ENCODE measurements around the gene PAPSS2. TPM values are rescaled to one million over a fixed set of nuclear protein-coding genes. Genes with fewer than 3 reads are reported as not detected.
"Not testable (repeated sequence)": the region's sequence is repeated elsewhere in the genome, so short reads cannot be mapped to it uniquely, and the experiment has no call there.

Gene PAPSS2
- total RNA-seq, 1 donor from 2014 or later: 63.9 TPM

DNA sequence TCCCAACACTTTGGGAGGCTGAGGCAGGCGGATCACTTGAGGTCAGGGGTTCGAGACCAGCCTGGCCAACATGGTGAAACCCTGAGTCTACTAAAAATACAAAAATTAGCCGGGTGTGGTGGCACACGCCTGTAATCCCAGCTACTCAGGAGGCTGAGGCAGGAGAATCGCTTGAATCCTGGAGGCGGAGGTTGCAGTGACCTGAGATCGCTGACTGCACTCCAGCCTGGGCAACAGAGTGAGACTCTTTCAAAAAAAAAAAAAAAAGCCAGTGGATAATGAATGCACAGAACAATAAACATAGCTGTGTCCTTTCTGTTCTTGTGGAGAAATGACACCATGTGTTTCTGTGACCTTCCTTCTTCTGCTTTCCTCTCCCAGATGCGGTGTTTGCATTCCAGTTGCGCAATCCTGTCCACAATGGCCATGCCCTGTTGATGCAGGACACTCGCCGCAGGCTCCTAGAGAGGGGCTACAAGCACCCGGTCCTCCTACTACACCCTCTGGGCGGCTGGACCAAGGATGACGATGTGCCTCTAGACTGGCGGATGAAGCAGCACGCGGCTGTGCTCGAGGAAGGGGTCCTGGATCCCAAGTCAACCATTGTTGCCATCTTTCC is 83.4 kb downstream of the PAPSS2 start:
- not testable (repeated sequence) for DNase-seq (ENCODE audit: extremely low read depth, low read depth, low spot score)

DNA sequence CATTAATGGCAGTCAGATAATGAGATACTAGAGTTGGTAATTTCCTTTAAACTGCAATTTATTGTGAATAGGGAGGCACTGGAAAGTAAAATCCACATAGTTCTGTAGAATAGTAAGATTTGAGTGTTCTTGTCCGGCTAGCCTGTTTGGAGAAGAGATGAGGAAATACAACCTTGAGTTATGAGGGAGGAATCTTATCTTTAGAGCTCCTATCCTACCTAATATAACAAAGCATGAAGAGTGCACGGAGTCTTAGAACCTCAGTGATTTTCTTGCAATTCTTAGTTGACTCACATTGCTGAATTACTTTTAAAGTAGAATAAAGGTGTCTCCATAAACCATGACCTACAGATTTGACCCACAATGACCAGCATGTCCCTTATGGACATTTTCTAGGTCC is 84.9 kb downstream of the PAPSS2 start:
- no peak for DNase-seq (ENCODE audit: extremely low read depth, low read depth, low spot score)

- no peak for DNase-seq (ENCODE audit: extremely low read depth, low read depth, low spot score)
Observed at GRCh38 chr10:87746911-87747310, 87.2 kb downstream of the PAPSS2 start.

DNA sequence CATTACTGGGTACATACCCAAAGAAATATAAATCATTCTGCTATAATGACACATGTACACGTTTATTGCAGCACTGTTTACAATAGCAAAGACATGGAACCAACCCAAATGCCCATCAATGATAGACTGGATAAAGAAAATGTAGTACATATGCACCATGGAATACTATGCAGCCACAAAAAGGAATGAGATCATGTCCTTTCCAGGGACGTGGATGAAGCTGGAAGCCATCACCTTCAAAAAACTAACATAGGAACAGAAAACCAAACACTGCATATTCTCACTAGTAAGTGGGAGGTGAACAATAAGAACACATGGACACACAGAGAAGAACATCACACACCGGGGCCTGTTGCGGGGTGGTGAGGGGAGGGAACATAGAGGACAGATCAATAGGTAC is 88.6 kb downstream of the PAPSS2 start:
- DNase-seq (ENCODE audit: extremely low read depth, low read depth, low spot score): not testable (repeated sequence)

DNA sequence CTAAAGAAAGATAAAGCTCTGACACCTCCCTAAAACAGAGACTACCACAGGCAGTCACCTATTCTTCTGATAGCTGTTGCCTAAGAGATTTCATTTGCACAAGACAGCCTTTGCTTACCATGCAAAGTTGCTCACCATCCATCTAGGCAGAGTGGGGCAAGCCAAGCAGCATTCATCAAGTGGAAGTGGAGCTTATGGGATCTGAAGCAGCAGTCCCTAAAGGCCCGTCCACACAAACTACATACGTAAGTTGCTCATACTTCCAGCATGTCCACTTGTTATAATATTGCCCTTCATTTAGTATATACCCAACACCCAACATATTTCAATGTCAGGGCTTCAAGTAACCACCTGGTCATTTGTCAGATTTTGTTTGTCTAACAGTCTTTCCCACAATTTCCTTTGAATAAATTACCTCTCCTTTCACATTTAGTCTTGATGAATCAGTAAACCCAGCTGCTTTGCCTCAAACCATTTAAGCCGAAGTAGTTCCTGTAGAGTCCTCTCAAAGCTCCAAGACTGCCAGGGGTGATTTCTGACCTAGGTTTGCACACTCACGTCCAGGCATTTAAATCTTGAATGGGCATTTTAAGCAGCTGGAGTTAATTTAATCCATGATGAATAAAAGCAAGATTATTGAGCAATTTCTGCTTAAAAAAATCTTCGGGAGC is 90.5 kb downstream of the PAPSS2 start:
- DNase-seq (ENCODE audit: extremely low read depth, low read depth, low spot score): no peak

GRCh38 chr10:87750817-87751216 is 91.1 kb downstream of the PAPSS2 start:
- DNase-seq (ENCODE audit: extremely low read depth, low read depth, low spot score): no peak

DNA sequence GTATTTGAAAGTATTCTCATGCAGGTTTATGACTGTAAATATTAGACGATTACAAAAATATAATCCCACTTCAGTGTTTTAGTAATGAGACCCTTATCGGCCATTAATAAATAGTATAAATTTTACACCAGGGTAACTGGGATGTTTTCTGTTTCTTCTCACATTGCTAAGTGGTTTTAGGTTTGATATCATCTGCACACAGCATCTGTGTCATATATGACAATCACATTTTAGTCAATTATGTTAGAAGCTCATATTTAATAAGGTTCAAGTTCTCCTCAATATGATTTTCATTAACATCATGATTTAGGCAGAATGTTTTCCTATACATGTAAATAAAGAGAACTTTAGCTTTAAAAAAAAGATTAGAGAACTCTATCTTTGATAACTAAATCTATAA is 91.6 kb downstream of the PAPSS2 start:
- no peak for DNase-seq (ENCODE audit: extremely low read depth, low read depth, low spot score)

- no peak for DNase-seq (ENCODE audit: extremely low read depth, low read depth, low spot score)
Observed at GRCh38 chr10:87752566-87752965, 92.9 kb downstream of the PAPSS2 start.

- DNase-seq (ENCODE audit: extremely low read depth, low read depth, low spot score): no peak
Observed at GRCh38 chr10:87753995-87754866, 94.6 kb downstream of the PAPSS2 start.

GRCh38 chr10:87757685-87758084 is 98.0 kb downstream of the PAPSS2 start:
- no peak for DNase-seq (ENCODE audit: extremely low read depth, low read depth, low spot score)

DNA sequence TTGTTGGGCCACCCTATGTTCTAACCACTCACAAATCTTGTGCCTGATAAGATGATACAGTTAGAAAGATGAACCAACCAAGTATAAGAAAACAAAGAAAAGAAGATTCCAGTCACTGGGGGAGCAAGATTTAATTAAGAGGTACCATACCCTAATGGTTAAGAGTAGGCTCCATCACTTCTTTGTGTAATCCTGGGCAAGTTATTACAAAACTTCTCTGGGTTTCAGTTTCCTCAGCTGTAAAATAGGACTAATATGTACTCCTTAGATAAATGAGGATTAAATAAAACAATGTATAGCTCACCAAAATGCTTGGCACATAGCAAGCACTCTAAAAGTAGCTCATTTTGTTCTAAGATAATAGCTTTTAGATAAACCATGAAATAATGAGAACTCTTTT is 99.9 kb downstream of the PAPSS2 start:
- DNase-seq (ENCODE audit: extremely low read depth, low read depth, low spot score): no peak

GRCh38 chr10:87760195-87760905 is 100.7 kb downstream of the PAPSS2 start:
- DNase-seq (ENCODE audit: extremely low read depth, low read depth, low spot score): peak; percentile 66

- DNase-seq (ENCODE audit: extremely low read depth, low read depth, low spot score): no peak
Observed at GRCh38 chr10:87761153-87761552, 101.5 kb downstream of the PAPSS2 start.

DNA sequence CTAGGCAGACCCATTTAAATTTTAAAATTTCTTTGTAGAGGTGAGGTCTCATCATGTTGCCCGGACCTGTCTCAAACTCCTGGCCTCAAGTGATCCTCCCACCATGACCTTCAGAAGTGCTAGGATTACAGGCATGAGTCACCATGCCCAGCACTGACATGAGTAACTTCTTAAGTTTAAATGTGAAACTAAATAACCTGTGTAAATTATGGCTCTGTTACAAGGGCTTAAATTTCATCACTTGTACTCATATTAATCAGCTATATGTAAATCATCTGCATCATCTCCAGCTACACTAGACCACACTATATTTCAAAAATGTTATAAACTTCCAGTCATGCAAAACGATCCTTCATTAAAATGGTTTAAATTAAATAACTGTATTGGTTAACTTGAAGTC is 102.2 kb downstream of the PAPSS2 start:
- DNase-seq (ENCODE audit: extremely low read depth, low read depth, low spot score): no peak

DNA sequence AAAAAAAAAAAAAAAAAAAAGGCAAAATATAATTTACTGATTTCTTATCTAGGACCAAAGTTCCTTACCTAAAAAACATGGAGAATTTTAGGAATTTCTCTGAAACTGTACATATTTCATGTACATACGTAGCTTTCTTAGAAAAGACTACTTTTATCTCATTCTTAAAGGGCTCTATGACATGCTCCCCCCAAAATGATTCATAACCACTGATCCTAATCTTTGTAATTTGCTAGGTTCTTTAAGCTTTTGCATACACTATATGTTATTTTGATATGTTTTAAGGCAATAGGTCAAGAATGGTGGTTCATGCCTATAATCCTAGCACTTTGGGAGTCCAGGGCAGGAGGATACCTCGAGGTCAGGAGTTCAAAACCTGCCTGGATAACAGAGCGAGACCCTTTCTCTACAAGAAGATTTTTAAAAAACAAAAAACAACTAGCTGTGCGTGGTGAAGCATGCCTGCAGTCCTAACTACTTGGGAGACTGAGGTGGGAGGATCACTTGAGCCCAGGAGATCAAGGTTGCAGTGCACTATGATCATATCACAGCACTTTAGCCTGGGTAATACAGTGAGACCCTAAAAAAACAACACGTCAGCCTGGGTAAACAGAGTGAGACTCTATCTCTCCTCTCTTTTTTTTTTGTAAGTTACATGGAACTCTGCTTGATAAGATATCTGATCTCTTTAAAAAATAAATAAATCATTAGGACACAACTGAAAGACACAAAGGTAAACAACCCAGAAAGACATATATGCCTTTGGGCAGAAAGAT is 103.6 kb downstream of the PAPSS2 start:
- DNase-seq (ENCODE audit: extremely low read depth, low read depth, low spot score): no peak

DNA sequence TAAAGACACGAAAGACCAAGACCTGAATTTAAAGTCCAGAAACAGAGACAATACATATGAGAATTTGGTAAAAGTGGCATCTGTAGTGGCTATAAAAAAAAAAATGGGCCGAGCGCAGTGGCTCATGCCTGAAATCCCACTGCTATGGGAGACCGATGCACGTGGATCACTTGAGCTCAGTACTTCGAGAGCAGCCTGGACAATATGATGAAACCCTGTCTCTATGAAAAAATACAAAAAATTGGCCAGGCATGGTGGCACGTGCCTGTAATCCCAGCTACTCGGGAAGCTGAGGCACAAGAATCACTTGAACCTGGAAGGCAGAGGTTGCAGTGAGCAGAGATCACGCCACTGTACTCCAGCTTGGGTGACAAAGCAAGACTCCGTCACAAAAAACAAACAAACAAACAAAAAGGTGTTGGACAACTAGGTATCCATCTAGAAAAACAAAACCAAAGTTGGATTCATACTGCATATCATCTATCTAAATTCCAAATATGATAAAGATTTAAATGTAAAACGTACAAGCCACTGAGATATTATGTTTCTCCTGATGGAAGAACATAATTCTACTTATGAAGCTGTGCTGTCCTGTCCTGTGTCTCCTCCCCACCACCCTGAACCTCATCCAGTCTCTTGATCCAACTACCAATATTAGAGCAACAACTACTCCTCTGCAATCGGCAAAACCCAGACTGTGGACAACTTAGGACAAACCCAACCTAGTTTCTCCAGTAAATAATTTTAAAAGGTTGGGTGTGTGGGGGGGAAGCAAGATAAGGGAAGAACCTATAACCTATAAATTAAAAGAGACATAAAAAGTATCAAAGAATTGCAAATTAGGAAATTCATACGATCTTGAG is 104.6 kb downstream of the PAPSS2 start:
- DNase-seq (ENCODE audit: extremely low read depth, low read depth, low spot score): no peak

- no peak for DNase-seq (ENCODE audit: extremely low read depth, low read depth, low spot score)
Observed at GRCh38 chr10:87765666-87766376, 106.1 kb downstream of the PAPSS2 start.

- no peak for DNase-seq (ENCODE audit: extremely low read depth, low read depth, low spot score)
Observed at GRCh38 chr10:87767253-87767652, 107.6 kb downstream of the PAPSS2 start.
